KG1 (cell line): Measurements from ENCODE around the gene TJP2.

Experiments
- DNase-seq: peaks from one replicate; lab custom pipeline; 2025; lab: John Stamatoyannopoulos, UW

Gene TJP2

DNA sequence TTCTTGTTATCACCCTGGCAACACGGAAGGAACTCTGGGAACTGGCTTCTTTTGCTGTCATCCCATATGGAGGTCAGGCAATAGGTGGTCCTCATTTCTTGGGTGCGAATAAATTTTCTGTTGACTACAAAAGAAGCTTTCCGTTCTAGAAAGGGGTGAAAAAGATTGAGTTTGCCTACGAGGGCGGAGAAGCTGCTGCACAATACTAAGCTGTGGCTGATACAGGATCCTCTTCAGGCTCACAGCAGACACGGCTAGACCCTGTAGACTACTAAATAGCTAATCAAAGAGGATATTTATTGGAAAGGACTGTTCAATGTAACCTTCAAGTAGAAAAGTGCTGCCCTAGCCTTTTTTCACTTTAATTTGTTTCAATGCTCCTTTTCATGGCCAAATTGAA is 58.1 kb downstream of the TJP2 start:
- no peak for DNase-seq

DNA sequence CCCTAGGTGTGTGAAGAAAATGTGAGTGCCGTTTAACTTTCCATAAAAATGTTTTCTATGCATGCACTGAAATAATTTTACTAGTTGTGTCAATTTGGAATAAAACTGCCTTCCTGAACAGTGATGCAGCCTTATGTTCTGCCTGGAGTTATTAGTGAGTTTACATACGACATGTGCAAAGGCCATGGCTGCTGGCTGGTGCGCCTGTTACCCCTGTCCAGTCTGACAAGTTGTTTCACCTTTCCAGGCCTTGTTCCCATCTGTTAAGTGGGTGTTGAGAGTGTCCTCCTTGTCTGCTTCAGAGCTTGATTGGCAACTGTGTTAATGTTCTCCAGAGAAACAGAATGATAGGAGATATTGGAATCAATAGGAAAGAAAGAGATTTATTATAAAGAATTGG is 60.6 kb downstream of the TJP2 start:
- no peak for DNase-seq

DNA sequence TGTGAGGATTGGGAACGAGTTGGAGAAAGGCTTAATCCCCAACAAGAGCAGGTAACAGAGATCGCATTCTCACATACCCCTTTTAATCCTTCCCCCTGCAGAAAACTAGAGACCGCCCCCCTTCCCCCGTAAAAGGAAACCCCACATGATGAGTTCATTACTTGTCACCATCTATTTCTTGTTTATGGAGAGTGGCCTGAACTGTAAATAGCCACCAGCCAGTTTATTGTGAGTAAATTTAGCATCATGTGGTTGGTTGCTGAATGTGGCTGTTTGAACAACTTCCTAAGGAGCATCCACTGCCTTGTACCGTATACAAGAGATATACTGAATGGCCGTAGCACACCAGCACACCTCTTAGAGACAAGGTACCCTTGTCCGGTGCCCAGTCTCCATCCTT is 62.1 kb downstream of the TJP2 start:
- no peak for DNase-seq

DNA sequence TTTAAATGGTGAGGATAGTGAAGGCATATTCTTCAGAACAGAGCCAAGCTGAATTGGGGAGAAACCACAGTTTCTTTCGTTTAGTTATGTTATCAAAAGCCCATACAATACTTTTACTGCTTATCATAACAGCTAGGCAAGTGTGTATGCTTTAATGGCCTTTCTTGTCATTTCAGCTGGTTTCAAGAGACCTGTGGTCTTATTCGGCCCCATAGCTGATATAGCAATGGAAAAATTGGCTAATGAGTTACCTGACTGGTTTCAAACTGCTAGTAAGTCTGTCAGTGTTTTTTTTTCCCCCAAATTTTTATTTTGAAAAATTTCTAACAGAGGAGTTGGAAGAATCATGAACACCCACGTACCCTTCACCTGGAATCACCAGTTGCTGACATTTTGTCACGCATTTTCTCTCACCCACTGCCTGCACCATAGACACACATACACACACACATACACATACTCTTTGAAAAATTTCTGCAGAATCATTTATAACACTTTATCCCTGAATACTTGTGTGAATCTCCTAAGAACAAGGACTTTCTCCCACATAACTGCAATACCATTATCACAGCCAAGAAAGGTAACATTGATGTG is 63.7 kb downstream of the TJP2 start:
- DNase-seq: no peak

DNA sequence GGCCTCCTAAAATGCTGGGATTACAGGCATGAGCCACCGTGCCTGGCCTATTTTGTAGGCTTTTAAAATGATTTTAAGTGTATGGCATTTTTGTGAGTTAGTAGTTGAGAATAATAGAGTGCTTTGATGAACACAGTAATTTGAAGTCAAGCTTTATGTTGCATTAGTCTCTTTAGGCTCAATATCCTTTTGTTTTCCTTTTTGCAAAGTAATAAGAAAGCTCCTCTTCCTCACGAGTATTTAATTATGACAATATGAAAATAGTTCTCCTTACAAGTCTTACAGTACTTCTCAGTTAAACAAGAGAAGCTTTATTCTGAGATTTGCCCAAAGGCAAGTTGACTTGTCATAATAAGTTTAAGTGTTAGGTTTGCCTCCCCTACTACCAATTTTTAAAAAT is 69.0 kb downstream of the TJP2 start:
- no peak for DNase-seq

DNA sequence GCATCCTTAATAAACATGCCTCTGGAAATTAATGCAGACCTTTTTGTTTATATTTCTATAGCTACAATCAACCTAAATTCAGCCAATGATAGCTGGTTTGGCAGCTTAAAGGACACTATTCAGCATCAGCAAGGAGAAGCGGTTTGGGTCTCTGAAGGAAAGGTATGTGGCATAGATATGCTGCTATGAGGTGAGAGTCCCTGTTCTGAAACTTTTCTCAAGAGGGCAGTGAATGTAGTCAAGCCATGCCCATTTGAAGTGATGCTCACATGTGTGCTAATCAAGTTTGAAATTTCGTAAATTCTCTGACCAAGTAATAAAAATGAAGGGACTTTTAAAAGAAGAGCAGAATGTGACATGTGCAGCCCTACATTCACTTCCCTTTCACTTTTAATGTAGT is 72.6 kb downstream of the TJP2 start:
- no peak for DNase-seq

DNA sequence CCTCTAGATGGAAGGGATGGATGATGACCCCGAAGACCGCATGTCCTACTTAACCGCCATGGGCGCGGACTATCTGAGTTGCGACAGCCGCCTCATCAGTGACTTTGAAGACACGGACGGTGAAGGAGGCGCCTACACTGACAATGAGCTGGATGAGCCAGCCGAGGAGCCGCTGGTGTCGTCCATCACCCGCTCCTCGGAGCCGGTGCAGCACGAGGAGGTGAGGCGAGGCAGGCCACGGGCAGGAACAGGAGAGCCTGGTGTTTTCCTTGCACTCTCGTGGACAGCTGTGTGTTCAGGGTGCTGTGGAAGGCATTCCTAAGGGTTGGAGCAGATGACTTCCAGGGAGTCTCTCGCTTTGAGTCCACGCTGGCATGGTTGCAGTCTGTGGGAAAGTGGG is 73.9 kb downstream of the TJP2 start:
- no peak for DNase-seq

DNA sequence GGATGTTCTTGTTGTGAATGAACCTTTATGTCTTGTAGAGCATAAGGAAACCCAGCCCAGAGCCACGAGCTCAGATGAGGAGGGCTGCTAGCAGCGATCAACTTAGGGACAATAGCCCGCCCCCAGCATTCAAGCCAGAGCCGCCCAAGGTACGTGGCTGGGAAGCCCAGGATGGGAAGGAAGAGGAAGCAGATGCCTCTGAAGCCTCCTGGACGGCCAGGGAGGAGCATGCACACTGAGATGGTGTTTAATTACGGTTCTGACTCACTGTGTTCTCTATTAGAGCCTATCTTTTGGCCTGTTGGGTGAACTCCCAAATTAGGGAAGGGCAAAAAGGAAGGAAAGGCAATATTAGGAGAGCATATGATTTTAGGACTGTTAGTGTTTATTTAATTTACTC is 75.3 kb downstream of the TJP2 start:
- no peak for DNase-seq

DNA sequence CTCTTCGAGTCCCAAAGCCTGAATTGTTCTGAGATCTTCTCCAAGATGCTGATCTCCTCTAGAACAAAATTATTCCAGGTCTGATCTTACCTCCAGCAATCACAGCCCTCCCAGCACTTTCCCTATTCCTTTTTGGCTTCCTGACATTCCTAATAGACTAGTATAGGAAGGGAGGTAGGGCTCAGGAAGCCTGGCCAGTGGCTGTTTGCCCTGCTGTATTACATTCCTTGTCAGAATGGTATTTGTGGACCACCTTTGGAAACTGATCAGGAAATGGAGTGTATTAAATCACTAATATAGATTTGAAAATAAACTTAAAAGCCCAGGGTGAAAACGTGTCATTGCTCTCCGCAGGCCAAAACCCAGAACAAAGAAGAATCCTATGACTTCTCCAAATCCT is 76.6 kb downstream of the TJP2 start:
- no peak for DNase-seq

DNA sequence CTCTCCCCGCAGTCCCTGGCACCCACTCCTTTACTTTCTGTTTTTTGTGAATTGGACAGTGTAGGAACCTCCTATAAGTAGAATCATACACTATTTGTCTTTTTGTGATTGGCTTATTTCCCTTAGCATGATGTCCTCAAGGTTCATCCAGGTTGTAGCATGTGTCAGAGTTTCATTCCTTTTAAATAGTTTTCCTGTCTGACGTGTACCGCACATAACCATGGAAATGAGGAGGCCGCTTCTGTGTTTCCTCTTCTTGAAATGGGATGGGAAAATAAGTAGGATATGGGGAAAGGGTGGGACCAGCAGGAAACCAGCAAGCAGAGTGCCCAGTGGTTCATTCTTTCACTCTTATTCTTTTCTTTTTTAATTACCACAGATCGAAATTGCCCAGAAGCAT is 78.4 kb downstream of the TJP2 start:
- DNase-seq: no peak

DNA sequence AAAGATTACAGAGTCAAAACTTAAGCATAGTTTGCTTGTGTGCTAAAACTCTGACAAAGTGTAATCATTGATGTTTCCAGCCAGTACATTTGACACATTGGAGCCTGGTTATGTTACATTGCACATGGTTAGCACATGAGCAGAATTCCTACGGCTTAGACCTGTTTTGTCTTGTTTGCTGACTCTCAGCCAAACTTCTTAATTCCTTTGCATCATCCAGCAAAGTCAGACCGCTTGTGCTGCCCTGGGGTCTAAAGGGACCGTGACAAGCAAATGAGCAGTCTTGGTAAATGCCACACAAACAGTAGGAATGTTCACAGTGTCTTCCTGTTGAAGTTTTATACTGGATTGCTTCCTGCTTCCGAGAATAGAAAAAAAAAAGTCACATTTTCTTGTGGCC is 79.0 kb downstream of the TJP2 start:
- DNase-seq: no peak

DNA sequence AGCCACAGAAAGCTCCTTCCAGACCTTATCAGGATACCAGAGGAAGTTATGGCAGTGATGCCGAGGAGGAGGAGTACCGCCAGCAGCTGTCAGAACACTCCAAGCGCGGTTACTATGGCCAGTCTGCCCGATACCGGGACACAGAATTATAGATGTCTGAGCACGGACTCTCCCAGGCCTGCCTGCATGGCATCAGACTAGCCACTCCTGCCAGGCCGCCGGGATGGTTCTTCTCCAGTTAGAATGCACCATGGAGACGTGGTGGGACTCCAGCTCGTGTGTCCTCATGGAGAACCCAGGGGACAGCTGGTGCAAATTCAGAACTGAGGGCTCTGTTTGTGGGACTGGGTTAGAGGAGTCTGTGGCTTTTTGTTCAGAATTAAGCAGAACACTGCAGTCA is 80.1 kb downstream of the TJP2 start:
- DNase-seq: no peak

DNA sequence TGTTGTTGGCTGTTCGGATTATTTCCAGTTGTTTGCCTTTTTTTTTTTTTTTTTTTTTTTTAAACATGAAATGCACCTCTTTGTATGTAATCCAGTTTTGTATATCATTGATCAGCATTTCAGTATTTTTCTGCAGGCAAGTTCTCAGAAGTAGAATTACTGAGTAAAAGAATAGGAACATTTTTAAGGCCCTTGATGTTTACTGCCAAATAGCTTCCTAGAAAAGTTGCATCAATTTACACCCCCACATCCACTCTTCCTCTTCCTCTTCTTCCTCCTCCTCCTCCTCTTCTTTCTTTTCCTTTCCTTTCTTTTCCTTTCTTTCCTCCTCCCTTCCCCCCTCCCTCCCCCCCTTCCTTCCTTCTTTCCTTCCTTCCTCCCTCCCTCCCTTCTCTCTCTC is 81.5 kb downstream of the TJP2 start:
- DNase-seq: no peak

DNA sequence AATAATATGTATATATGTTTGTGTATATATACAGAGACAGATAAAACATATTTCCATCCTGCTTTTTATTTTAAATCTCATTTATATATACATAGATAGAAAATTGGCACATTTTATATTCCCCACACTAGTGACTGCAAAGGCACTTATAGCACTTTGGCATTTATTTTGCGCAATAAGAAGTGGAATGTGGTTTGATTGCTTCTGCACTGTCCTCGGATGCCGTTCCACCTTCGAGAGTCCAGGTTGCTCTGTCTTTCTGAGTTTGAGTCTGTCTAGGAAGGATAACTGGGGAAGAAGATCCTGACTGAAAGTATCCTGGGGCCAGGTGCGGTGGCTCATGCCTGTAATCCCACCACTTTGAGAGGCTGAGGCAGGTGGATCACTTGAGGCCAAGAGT is 84.5 kb downstream of the TJP2 start:
- DNase-seq: no peak

DNA sequence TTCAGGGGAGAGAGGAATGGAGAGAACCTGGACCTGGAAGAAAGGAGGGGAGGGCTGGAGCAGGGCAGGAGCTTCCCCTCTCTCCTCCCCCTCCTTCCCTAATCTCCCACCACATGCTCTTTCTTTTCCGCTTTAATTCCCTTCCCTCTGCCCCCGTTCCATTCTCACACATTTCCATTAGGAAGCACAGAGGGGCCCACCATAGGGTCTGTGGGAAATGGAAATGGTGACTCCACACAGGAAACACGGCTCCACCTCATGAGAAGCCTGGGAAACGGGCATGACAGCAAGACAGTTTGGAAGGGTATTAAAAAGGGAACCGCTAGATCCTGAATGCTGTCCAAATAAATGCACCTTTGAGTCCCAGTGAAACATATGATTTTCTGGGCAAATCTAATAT is 86.1 kb downstream of the TJP2 start:
- DNase-seq: no peak

DNA sequence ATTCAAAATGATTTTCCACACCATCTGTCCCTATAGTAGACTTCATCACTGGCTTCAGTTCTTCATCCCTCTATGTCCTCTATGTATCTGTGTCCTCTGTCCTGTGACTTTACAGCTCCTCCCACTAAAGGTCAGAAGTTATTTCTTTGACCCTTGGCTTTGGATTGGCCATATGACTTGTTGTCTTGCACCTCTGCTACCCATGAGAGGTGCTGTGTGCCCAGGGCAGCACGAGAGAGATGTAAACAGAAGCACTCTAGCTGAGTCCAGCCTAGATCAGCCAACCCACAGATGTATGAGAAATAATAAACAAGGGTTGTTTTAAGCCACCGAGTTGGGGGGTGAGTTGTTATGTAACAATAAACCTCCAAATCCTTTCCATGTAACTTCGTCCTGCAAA is 87.6 kb downstream of the TJP2 start:
- no peak for DNase-seq

DNA sequence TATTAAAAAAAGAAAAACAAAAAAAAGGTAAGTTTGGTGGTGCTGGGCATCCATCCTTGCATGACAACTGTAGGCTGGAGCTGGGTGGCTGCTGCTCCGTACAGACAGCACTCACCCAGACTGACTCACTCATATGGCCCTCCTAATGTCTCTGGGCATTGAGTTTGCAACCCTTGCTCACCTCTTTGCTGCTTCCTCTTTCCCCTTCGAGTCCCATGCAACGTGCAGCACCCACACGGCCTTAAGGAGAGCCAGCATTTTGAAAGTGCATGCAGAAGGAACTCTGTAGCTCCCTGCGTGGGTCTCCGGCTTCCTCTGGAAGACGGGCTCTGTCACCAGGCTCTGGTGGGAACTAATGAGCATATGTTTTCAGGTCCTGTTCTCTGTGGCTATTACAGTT is 90.4 kb downstream of the TJP2 start:
- DNase-seq: no peak

DNA sequence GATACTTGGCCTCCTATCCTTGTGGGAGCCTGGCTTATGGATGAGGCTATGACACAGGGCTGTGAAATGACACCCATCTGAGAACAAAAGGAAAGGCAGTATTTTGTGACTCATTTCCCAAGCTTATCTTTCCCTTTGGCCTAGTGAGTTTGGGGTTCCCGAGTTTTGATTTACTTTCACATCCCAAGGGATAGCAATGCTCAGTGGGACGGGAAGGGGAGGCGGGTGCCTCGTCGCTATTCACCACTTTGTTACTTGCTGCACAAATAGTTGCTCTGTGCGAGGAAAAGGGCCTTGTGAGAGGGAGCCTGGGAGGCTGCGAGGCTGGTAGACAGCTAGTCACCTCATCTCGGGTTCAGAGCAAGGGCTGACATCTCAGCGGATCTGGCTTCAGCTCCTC is 91.8 kb downstream of the TJP2 start:
- DNase-seq: no peak

DNA sequence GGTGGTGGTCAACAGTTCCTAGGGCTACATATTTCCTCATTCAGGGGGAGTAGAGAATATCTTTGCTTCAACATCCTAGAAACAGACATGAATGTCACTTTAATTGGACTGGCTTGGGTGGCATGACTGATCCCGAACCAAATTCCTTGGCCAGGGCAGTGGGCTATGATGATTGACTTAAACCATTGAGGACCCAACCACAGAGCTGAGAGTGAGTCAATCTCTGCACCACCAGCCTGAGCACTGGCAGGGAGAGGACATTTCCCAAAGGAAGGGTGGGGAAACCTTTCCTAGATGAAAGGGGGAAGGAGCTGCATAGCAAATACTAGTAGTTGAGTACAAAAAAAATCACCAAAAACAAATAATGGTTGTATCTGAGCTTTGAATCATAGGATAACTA is 98.1 kb downstream of the TJP2 start:
- DNase-seq: no peak

DNA sequence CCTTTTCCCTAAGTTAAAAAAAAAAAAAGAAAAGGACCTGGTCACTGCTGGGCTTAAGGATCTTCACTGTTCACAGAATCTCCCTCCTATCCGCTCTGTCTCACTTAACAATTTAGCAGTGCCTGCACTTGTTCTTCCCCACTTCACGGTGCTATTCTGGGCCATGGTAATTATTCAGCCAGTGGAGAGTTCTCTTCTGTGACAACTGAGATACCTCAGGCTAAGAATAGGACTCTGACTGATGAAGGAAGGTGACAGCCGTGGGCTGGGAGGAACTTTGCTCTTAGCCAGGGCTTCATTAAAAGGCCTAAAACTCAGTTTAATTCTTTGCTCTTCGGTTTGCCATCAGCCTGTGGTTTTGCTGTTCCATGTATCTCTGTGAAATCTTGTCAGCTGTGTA is 99.1 kb downstream of the TJP2 start:
- DNase-seq: no peak

DNA sequence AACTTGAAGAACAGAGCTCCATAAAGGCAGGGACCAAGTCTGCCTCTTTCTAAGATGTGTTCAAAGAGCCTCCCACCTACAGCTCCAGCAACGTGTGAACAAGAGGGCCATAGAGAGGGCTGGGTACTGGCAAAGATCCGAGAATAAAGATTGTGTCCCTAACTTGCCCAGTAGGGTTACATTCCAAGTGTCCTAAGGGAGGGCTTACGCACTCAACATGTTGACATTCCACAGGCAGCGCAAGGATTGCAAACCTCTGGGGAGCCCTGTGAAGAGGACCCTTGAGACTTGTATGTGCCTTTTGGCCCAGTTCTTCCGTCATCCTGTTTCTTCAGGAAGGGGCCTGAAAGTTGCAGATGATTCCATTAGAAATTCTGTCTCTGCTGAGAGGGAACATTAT is 102.7 kb downstream of the TJP2 start:
- DNase-seq: no peak

DNA sequence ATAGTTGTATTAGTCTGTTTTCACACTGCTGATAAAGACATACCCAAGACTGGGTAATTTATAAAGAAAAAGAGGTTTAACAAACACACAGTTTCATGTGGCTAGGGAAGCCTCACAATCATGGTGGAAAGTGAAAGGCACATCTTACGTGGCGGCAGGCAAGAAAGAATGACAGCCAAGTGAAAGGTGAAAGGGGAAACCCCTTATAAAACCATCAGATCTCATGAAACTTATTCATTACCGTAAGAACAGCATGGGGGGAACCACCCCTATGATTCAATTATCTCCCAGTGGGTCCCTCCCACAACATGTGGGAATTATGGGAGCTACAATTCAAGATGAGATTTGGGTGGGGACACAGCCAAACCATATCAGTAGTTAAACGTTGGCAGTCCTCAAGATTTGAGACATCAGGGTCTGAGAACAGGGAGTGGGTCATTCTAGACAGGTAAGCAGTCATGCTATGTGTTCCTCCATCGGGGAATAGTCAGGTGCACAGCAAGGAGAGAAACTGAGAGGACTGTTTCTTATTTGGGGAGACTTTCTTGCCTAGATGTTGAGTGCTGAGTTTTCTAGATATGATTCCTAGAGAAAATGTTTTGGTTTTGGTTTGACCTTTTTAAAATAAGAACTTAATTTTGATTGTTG is 105.1 kb downstream of the TJP2 start:
- no peak for DNase-seq

DNA sequence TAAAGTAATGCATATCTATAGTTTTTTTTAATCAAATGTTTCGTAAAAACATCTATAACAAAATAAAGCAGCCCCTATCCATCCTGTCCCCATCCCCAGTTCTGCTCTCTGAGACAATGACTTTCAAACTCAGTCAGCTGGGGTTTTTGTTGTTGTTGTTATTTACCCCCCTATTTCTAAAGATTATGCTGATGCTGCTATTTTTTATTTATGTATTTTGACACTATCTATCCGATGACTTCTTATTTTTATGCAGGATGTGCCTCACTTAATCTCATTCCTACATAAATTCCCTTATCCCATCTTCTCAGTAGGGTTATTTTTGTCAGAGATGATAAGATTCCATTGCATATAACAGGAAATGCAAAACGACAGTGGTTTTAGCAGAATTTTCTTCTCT is 105.7 kb downstream of the TJP2 start:
- DNase-seq: no peak

DNA sequence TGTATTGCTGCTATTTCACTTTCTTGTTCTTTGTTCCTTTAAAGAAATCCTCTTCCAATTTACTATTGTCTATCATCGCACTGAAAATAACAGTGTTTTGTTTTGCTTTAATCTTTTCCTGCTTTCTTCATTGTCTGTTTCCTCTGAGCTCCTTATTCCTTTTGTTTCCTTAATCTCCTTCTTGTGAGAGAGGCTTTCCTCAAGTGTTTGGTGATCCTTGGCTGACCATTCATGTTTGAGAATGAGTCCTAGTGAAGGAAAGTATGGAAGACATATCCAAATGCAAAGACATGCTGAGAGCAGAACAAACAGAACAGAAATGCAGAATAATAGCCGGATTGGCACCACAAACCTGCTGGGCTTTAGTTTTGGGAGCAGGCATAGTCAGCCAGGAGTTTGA is 108.9 kb downstream of the TJP2 start:
- DNase-seq: no peak

DNA sequence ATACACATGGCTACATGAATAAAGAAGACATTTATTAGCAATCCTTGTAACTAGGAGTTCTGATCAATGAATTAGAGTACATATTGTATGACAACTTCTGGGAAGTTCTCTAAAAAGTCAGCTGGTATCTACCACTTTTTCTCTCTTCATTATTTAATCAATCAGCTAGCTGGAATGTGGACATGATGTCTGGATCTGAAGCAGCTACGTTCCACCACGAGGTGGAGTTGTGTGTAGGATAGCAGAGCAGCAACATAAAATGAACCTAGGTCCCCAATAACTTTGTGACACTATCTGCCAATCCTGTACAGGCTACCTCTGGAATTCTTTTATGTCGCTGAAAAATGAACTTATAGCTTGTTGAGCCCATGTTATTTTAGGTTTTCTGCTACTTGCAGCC is 118.0 kb downstream of the TJP2 start:
- no peak for DNase-seq
